H1 (cell line): ENCODE data around the gene C3orf20. TPM values are rescaled to one million over a fixed set of nuclear protein-coding genes. Genes with fewer than 3 reads are reported as not detected.

Experiments
- CHD7 ChIP-seq: fragments of 300-600 bp; sonication (generic); IDR thresholded peaks from 2 replicates; pipeline ENCODE4 v1.7.1; 2012; ENCODE audit warnings: low read length, moderate library complexity, mild to moderate bottlenecking, inconsistent platforms; ENCODE audit not compliant: insufficient replicate concordance
- polyA plus RNA-seq, 7 experiments: library from polyadenylated mRNA; depleted of rRNA in 3 of 7; stranded (reverse) in 5 of 7; unstranded in 2 of 7; fragments of >200 nt in 5 of 7; fragments of 200-250 nt in 2 of 7; gene quantifications; 1 replicate in 5 of 7; 2 replicates in 1 of 7; 4 replicates in 1 of 7; pipeline versions ENCODE4 v1.2.1 to v1.2.3, GENCODE V29; 2011 to 2013; ENCODE audit warnings: missing spikeins in 2 of 7, mixed read lengths in 2 of 7
- total RNA-seq: library from RNA; stranded (reverse); fragmentation: NEBNext Ultra II Directional; extraction: Animal tissue kit (Norgen Biotek cat#: 25700); gene quantifications from 2 replicates; pipeline ENCODE4 v1.2.1, GENCODE V29; 2021

Gene C3orf20
- total and polyA plus RNA-seq, 2 of the 8 experiments (the other 6 are each of a cell fraction or from before 2014, with no cell fraction given), result not detected

GRCh38 chr3:14803981-14804834 is 129.3 kb downstream of the C3orf20 start (continued):
- no peak for TF ChIP-seq CHD7
